Activated T-helper 1 cell treated with anti-CD3 and anti-CD28 coated beads, Interleukin-12 subunit alpha, Interleukin-12 subunit beta, Interleukin-2, Interleukin-4 antibody, amounts not matched to agents 30 ng/mL and 10 ng/mL and 1 ng/mL, durations not matched to agents 14 hours and 24 hours and 36 hours (primary cell): Measurements from ENCODE around the gene MYF5. TPM values are rescaled to one million over a fixed set of nuclear protein-coding genes. Genes with fewer than 3 reads are reported as not detected.

Experiments
- DNase-seq: peaks from one replicate; pipeline ENCODE4 v3.0.0; 2021; ENCODE audit warnings: low spot score
- H3K27ac Mint-ChIP-seq: one replicate; pipeline ENCODE4 v1.8.0; 2021; ENCODE audit warnings: mild to moderate bottlenecking, mixed read lengths
- H3K27me3 Mint-ChIP-seq: one replicate; pipeline ENCODE4 v1.8.0; 2022; ENCODE audit warnings: mild to moderate bottlenecking, moderate library complexity, mixed read lengths; ENCODE audit not compliant: insufficient read depth
- H3K36me3 Mint-ChIP-seq: one replicate; pipeline ENCODE4 v1.8.0; 2021; ENCODE audit warnings: low read depth, mixed read lengths
- H3K4me1 Mint-ChIP-seq: one replicate; pipeline ENCODE4 v1.8.0; 2021; ENCODE audit warnings: low read depth, mixed read lengths
- H3K4me3 Mint-ChIP-seq: one replicate; pipeline ENCODE4 v1.8.0; 2021; ENCODE audit warnings: mild to moderate bottlenecking, moderate library complexity, mixed read lengths
- H3K9me3 Mint-ChIP-seq: one replicate; pipeline ENCODE4 v1.8.0; 2021; ENCODE audit warnings: mixed read lengths
- intact Hi-C: fragments of 100-400 bp; cut with micrococcal nuclease; formaldehyde crosslinking; loops from one replicate; pipeline ENCODE4 v1.15.1; 2024
- total RNA-seq: library from RNA; stranded (reverse); gene quantifications from 2 replicates; pipeline ENCODE4 v1.2.3, GENCODE V29; 2022

Gene MYF5
- total RNA-seq, 1 donor from 2014 or later = not detected

GRCh38 chr12:80710727-80711449 is 5.8 kb upstream of the MYF5 start:
- no peak for DNase-seq
- intact Hi-C loops = no loop called here
- Mint-ChIP-seq H3K27me3 (peaks cover 56% of the 10 kb centered on the region), H3K4me3 (no peak overlapping the region), H3K36me3 (no peaks in the 10 kb centered on the region), H3K4me1 (peaks cover 6% of the 10 kb centered on the region), H3K27ac (no peak overlapping the region), H3K9me3 (no peaks in the 10 kb centered on the region)

DNA sequence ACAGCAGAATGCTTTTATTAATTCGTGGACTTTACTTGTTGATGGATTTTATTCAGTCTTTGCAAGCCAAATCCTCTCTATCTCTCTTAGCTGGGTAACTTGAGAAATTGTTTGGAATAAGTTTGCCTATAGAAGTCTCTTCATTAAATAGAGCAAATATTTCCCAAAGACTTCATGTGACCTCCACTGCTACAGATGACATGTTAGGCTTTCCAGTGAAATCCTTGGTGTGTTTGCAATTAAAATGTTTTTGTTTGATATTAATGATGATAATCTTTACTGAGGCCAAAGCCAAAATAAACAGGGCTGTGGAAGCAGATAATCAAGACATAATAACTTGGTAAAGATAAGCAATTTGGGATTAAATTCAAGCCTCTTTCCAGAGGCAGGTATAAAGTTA is 4.8 kb upstream of the MYF5 start:
- Mint-ChIP-seq H3K27ac (no peak overlapping the region), H3K27me3 (peaks cover 52% of the 10 kb centered on the region), H3K4me3 (no peak overlapping the region), H3K36me3 (no peaks in the 10 kb centered on the region), H3K9me3 (no peaks in the 10 kb centered on the region), H3K4me1 (peaks cover 6% of the 10 kb centered on the region)
- intact Hi-C loops = no loop called here
- DNase-seq = no peak

GRCh38 chr12:80712866-80713265 is 3.8 kb upstream of the MYF5 start:
- H3K36me3 Mint-ChIP-seq = no peaks in the 10 kb centered on the region
- no peak for DNase-seq
- H3K4me1 Mint-ChIP-seq = peaks cover 6% of the 10 kb centered on the region
- H3K27ac Mint-ChIP-seq = no peak overlapping the region
- intact Hi-C loops = no loop called here
- no peaks in the 10 kb centered on the region for H3K9me3 Mint-ChIP-seq
- no peak overlapping the region for H3K4me3 Mint-ChIP-seq
- peaks cover 43% of the 10 kb centered on the region for H3K27me3 Mint-ChIP-seq

DNA sequence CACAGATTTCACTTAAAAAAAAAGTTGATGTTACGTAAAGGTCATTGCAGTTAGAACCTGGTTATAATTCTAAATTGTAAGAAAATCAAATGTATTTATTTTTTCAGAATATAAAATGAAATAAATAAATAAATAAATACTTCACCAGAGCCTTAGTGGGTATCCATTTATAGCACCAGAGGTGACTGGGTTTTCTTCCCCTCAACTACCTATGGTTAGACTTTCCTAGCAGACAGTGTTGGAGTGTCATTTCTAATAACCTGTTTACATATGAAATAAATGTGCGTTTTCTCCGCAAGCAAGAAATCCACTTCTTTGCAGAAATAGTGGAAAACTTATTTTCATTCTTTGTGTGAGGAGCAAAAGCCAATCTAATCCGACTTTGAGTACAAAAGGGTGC is 3.3 kb upstream of the MYF5 start:
- Mint-ChIP-seq H3K9me3 (no peaks in the 10 kb centered on the region), H3K36me3 (no peaks in the 10 kb centered on the region), H3K4me1 (peaks cover 6% of the 10 kb centered on the region), H3K27me3 (peaks cover 45% of the 10 kb centered on the region), H3K27ac (no peak overlapping the region), H3K4me3 (no peak overlapping the region)
- DNase-seq = no peak
- intact Hi-C loops = no loop called here

- no peaks in the 10 kb centered on the region for H3K36me3 Mint-ChIP-seq
- H3K4me1 Mint-ChIP-seq = no peaks in the 10 kb centered on the region
- intact Hi-C loops = no loop called here
- peaks cover 40% of the 10 kb centered on the region for H3K27me3 Mint-ChIP-seq
- H3K9me3 Mint-ChIP-seq = no peaks in the 10 kb centered on the region
- no peak overlapping the region for H3K4me3 Mint-ChIP-seq
- H3K27ac Mint-ChIP-seq = no peak overlapping the region
- no peak for DNase-seq
Measured at GRCh38 chr12:80714055-80714454, 2.7 kb upstream of the MYF5 start.

DNA sequence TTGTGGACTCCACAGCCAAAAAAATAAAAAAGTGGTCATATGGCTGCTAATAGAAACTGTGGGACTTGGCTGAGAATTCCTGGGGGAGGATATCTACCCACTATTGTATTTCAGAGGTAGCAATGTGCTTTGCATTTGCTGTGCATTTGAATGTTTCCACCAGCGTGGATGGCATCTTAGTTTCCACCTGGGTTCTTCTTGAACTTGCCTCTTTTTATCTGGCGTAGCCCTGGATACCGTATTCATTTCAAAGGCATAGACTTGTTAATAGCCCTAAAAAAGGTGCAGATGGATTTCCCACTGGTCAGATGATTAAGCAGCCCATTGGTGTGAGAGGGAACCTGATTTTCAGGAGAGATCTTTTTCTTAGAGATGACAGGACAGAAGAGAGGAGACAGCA is 1.9 kb upstream of the MYF5 start:
- H3K27me3 Mint-ChIP-seq = peaks cover 34% of the 10 kb centered on the region
- H3K9me3 Mint-ChIP-seq = no peaks in the 10 kb centered on the region
- no peaks in the 10 kb centered on the region for H3K36me3 Mint-ChIP-seq
- no peaks in the 10 kb centered on the region for H3K4me1 Mint-ChIP-seq
- intact Hi-C loops = no loop called here
- H3K27ac Mint-ChIP-seq = no peak overlapping the region
- no peak for DNase-seq
- H3K4me3 Mint-ChIP-seq = no peak overlapping the region

DNA sequence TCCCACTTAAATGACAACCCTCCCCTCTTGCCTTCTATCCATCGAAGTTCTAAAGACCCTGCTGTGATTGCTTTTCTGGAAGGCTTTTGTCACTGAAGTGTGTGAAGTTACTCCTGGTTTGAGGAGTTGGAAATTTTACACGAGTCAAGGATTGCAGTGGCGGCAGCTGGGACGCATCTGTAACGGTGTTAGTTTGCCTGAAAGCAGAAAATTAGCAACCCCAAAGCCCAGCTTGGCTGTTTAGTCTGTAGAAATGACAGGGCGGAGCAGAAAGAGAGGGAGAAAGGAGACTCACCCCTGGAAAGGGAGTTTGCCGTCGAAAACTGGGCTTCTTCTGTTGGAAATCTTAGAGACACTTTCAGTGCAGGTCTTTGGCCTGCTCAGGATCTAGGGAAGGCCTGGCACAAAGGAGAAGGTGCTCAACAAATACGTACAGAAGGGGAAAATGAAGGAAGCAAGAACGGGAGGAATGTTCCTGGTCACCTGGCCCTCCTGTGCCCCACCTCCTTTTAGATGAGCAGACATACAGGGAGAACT is 931 bp upstream of the MYF5 start:
- intact Hi-C loops = no loop called here
- no peak overlapping the region for H3K27ac Mint-ChIP-seq
- H3K4me1 Mint-ChIP-seq = no peaks in the 10 kb centered on the region
- H3K4me3 Mint-ChIP-seq = no peak overlapping the region
- no peaks in the 10 kb centered on the region for H3K9me3 Mint-ChIP-seq
- H3K36me3 Mint-ChIP-seq = no peaks in the 10 kb centered on the region
- DNase-seq = no peak
- H3K27me3 Mint-ChIP-seq = peaks cover 34% of the 10 kb centered on the region

DNA sequence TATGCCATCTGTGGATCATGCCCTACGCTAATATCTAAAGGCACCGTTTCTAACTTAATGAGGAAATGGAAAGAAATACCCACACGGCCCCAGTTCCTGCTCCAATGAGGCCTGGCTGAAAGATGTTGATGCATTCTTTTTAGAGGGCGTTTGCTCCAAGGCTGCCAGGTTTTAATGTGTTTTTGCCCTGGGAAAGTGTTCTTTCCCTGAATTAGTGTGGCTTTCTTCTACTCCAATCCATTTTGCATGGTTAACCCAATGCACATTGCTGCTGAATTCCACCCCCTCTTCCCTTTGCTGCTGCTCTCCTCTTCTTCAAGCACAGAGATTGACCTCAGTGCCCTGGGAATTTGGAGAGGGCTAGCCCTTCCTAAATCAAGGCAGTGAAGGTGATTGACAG is 1.1 kb downstream of the MYF5 start:
- Mint-ChIP-seq H3K4me3 (no peak overlapping the region), H3K27me3 (peaks cover 32% of the 10 kb centered on the region), H3K9me3 (no peaks in the 10 kb centered on the region), H3K4me1 (no peaks in the 10 kb centered on the region), H3K36me3 (no peaks in the 10 kb centered on the region), H3K27ac (no peak overlapping the region)
- DNase-seq = no peak
- intact Hi-C loops = no loop called here

DNA sequence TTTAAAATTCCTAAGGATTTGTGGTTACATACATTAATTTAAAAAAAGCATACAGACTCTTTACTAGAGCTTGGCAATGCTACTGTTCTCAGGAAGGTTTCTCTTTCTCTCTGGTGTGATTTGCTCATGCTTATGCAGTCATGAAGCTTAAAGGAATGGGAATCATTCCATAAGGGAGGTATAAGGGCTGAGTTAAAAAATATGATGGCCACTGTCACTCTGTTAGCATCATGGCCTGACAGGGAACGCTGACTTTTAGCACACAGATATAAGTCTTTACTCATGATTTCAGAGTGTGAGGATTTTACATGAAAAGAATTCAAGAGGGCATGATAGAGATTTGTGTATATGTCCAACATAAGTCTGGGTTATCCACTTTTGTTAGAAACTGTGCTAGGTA is 3.8 kb downstream of the MYF5 start:
- no peak for DNase-seq
- intact Hi-C loops = no loop called here
- Mint-ChIP-seq H3K27ac (no peak overlapping the region), H3K4me1 (no peaks in the 10 kb centered on the region), H3K36me3 (no peaks in the 10 kb centered on the region), H3K27me3 (peaks cover 12% of the 10 kb centered on the region), H3K9me3 (no peaks in the 10 kb centered on the region), H3K4me3 (no peak overlapping the region)

DNA sequence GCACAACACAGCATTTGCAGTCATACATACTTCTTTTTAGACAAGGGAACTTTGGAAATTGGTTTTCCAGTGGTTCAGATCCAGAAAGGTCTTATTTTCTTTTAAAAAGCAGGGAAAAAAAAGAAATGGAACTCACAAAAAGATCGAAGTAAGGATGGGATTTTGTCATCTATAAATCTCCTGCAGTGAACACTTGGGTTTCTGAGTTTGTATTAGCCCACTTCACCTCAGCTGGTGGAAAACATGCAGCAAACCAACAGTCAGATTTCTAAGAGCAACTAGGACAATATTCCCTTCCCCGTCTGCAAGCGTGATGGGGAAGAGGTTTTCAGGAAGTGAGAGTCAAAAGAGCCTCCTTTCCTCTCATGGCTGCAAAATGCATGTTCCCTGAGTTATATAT is 4.6 kb downstream of the MYF5 start:
- Mint-ChIP-seq H3K27ac (no peak overlapping the region), H3K4me1 (no peaks in the 10 kb centered on the region), H3K4me3 (no peak overlapping the region), H3K27me3 (peaks cover 5% of the 10 kb centered on the region), H3K36me3 (no peaks in the 10 kb centered on the region), H3K9me3 (no peaks in the 10 kb centered on the region)
- intact Hi-C loops = no loop called here
- DNase-seq = no peak

GRCh38 chr12:80745851-80746505 is 29.3 kb downstream of the MYF5 start:
- H3K4me3 Mint-ChIP-seq = no peak overlapping the region
- H3K27me3 Mint-ChIP-seq = no peaks in the 10 kb centered on the region
- H3K36me3 Mint-ChIP-seq = no peaks in the 10 kb centered on the region
- no peak for DNase-seq
- intact Hi-C loops = no loop called here
- H3K4me1 Mint-ChIP-seq = no peaks in the 10 kb centered on the region
- no peaks in the 10 kb centered on the region for H3K9me3 Mint-ChIP-seq
- no peak overlapping the region for H3K27ac Mint-ChIP-seq

DNA sequence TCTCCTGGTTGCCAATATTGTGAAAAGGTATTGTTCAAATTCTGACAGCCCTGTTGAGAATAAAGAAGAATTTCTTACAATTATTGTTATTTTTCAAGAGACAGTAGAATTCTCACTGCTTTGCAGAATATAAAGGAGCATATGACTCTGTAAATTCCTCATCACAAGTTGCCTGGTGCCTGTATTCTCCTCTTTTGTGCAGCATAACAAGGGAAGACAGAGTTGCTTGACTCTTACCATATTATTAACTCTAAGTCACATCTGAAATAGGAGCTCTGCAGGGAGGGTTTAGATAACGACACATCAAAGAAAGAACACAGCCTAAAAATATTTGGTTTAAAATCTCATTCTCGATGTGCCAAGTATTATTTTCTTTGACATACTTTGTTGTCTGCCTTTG is 31.1 kb downstream of the MYF5 start:
- Mint-ChIP-seq H3K4me1 (no peaks in the 10 kb centered on the region), H3K9me3 (no peaks in the 10 kb centered on the region), H3K27me3 (no peaks in the 10 kb centered on the region), H3K36me3 (no peaks in the 10 kb centered on the region), H3K4me3 (no peak overlapping the region), H3K27ac (no peak overlapping the region)
- intact Hi-C loops = no loop called here
- DNase-seq = no peak

DNA sequence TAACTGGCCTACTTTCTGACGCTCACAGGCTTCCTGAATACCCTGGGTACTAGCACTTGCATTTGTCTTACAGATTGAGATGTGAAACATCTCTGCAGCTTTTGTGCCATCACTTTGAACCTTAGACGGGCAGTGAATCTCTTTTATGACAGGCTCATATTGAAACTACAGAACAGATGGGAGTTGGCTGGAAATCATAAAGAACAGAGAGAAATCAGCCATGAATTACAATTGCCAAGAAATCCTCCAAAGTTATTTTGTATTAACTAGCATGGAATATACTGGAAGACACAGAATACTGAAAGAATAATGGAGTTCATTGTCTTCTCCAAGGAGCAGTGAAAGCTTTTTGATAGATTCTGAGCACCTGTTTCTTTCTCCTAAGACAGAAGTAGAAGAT is 32.7 kb downstream of the MYF5 start:
- intact Hi-C loops = no loop called here
- no peak overlapping the region for H3K27ac Mint-ChIP-seq
- no peak overlapping the region for H3K4me3 Mint-ChIP-seq
- no peak for DNase-seq
- H3K4me1 Mint-ChIP-seq = no peaks in the 10 kb centered on the region
- H3K27me3 Mint-ChIP-seq = peaks cover 3% of the 10 kb centered on the region
- no peaks in the 10 kb centered on the region for H3K36me3 Mint-ChIP-seq
- H3K9me3 Mint-ChIP-seq = no peaks in the 10 kb centered on the region
